HT-29 (cell line): ENCODE data around the gene TBC1D22A. TPM values are rescaled to one million over a fixed set of nuclear protein-coding genes. Genes with fewer than 3 reads are reported as not detected.
A peak's percentile ranks its signal among the peaks of the same experiment; 100 is the strongest.

ENCODE experiments used
- DNase-seq: peaks from one replicate; pipeline ENCODE4 v3.0.0-alpha.2; 2015; ENCODE audit warnings: low spot score
- total RNA-seq: library from RNA; depleted of rRNA; stranded (reverse); fragments of >200 nt; shearing (Covaris generic); gene quantifications from 2 replicates; pipeline ENCODE4 v1.2.3, GENCODE V29; 2014; rRNA removed

TBC1D22A gene
- total RNA-seq, 1 experiment from 2014 or later: 23.9 TPM

- no peak for DNase-seq
Observed at GRCh38 chr22:47210686-47211085, 448.2 kb downstream of the TBC1D22A start.

DNA sequence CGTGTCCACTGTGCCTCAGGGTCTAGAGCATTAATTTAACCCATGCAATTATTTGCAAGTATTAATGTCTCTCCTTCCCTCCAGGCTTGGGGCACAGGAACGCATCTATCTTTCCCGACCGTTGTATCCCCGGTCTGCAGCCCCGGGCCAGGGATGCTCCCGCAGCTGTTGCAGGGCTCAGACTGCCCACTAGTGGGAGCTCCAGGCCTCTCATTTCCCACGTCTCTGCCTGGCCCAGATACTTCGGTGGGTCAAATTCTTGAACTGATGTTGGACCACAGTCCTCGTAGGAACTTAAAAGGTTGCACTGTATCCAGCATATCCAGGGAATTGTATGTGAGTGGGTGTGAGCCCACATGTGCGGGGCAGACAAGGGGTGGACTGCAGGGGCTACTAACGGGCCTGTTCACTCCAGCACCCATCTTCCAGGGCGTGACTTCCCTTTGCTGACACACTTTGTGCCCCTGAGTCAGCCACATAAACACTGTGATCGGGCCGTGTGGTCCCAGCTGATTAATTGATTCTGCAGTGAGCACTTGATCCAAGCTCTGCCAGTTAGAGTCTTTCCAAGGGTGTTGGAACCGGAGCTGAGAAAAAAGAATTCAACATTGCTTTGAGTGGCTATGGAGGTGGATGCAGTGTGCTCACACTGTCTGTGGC, 451.3 kb downstream of the TBC1D22A start:
- peak; percentile 21 for DNase-seq

DNA sequence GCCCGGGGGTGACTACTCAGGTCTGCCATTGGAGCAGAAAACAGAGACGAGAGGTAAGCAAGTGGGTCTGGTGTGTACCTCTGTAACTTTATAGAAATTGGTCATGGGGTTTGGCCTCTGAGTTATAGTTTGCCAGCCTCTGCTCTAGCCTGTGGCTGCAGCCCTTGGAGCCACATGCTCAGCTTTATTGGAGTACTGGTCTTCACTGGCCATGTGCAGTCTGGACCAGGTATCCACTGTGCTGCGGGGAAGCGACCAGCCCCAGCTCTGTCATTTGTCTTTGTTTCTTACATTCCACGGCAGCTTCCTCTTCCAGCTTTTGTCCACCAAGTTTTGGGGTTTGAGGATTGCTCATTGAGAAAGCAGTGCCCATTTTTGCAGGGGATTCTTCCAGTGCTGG, 453.4 kb downstream of the TBC1D22A start:
- no peak for DNase-seq

- DNase-seq: no peak
Observed at GRCh38 chr22:47218671-47219070, 456.2 kb downstream of the TBC1D22A start.

- DNase-seq: no peak
Observed at GRCh38 chr22:47219789-47220188, 457.3 kb downstream of the TBC1D22A start.

GRCh38 chr22:47220752-47221151, 458.3 kb downstream of the TBC1D22A start:
- DNase-seq: no peak

DNA sequence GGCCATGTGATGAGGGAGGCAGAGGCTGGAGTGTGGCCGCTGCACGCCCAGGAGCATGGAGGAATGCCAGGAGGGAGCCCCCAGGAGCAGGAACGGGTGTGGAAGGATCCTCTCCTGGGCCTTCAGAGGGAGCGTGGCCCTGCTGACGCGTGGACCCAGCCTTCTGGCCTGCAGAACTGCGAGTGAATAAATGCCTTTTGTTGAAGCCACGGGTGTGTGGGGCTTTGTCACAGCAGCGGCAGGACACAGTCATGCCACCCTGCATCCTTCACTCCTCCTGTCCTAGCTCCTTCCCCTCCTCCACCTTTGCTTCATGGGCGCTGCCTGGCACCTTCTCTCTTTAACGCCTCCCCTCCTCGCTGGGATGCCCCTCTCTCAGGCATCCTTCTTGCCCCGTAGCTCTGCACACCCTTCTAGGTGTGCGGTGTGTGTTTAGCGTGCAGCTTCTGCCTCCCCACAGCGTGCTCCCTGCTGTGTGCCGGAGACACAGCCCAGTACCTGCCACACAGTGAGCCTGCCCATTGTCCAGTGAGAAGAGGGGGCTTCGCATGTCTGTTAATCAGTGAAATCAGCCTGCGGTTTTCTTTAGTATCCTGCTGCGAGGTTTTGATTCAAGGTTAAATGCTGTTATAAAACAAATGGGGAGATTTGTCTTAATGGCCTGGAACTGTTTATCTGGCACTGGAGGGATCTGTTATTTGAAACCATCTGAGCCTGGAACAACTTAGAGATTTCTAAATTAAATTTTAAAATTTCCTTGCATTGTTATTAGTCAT, 459.6 kb downstream of the TBC1D22A start:
- DNase-seq: no peak

Other genes starting within 250 kb of the TBC1D22A start
- gene CELSR1, start 225.0 kb upstream of the TBC1D22A start, total RNA-seq: 6.8 and 12.4 TPM in 2 replicates
- gene GRAMD4, start 142.3 kb upstream of the TBC1D22A start, total RNA-seq: 22.5 and 26.7 TPM in 2 replicates
- gene CERK, start 24.4 kb upstream of the TBC1D22A start, total RNA-seq: 17.1 and 18.6 TPM in 2 replicates